WTC11 (cell line): ENCODE results near the gene KIF11.

Source experiments
- ELF4 ChIP-seq: sonication (generic); formaldehyde crosslinking; IDR thresholded peaks from 2 replicates; pipeline ENCODE4 v1.8.1; 2022; ENCODE audit warnings: low read depth, mild to moderate bottlenecking, moderate library complexity, missing genetic modification reagents
- NR1H2 ChIP-seq: sonication (generic); formaldehyde crosslinking; IDR thresholded peaks from 2 replicates; pipeline ENCODE4 v1.9.0; 2021; ENCODE audit warnings: mild to moderate bottlenecking, moderate library complexity, missing genetic modification reagents
- TF ChIP-seq, protein P1 (sequence below): fragments of 200-600 bp; IDR thresholded peaks from 2 replicates; pipeline ENCODE4 v1.8.0; 2022; ENCODE audit warnings: antibody characterized with exemption
- TF ChIP-seq, protein P2 (sequence below): sonication (generic); formaldehyde crosslinking; IDR thresholded peaks from 2 replicates; pipeline ENCODE4 v1.8.1; 2022; ENCODE audit warnings: missing genetic modification reagents, borderline replicate concordance
- TF ChIP-seq, protein P3 (sequence below): sonication (generic); formaldehyde crosslinking; IDR thresholded peaks from 2 replicates; pipeline ENCODE4 v1.8.1; 2023; ENCODE audit warnings: mild to moderate bottlenecking, missing genetic modification reagents, moderate library complexity
- TF ChIP-seq, protein P4 (sequence below): sonication (generic); formaldehyde crosslinking; IDR thresholded peaks from 2 replicates; pipeline ENCODE4 v1.8.0; 2022; ENCODE audit warnings: missing genetic modification reagents
- TF ChIP-seq, protein P5 (sequence below): sonication (generic); formaldehyde crosslinking; IDR thresholded peaks from 2 replicates; pipeline ENCODE4 v1.8.0; 2023; ENCODE audit warnings: mild to moderate bottlenecking, missing genetic modification reagents

DNA sequence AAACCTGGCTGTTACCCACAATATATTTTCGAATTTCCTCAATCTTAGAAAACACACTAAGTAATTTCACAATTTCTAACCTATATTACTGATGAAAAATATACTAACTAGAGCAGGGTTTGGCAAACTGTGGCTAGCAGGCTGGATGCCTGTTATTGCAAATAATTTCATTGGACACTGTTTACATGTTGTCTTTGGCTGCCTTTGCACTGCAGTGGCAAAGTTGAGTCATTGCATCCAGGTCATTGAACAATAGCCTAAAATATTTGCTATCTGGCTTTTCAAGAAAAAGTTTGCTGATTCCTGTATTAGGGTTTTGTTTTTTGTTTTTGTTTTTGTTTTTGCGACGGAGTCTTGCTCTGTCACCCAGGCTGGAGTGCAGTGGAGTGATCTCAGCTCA is 47.2 kb downstream of the KIF11 start:
- TF ChIP-seq, protein P1, sequence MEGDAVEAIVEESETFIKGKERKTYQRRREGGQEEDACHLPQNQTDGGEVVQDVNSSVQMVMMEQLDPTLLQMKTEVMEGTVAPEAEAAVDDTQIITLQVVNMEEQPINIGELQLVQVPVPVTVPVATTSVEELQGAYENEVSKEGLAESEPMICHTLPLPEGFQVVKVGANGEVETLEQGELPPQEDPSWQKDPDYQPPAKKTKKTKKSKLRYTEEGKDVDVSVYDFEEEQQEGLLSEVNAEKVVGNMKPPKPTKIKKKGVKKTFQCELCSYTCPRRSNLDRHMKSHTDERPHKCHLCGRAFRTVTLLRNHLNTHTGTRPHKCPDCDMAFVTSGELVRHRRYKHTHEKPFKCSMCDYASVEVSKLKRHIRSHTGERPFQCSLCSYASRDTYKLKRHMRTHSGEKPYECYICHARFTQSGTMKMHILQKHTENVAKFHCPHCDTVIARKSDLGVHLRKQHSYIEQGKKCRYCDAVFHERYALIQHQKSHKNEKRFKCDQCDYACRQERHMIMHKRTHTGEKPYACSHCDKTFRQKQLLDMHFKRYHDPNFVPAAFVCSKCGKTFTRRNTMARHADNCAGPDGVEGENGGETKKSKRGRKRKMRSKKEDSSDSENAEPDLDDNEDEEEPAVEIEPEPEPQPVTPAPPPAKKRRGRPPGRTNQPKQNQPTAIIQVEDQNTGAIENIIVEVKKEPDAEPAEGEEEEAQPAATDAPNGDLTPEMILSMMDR, result no peak
- TF ChIP-seq, protein P2, sequence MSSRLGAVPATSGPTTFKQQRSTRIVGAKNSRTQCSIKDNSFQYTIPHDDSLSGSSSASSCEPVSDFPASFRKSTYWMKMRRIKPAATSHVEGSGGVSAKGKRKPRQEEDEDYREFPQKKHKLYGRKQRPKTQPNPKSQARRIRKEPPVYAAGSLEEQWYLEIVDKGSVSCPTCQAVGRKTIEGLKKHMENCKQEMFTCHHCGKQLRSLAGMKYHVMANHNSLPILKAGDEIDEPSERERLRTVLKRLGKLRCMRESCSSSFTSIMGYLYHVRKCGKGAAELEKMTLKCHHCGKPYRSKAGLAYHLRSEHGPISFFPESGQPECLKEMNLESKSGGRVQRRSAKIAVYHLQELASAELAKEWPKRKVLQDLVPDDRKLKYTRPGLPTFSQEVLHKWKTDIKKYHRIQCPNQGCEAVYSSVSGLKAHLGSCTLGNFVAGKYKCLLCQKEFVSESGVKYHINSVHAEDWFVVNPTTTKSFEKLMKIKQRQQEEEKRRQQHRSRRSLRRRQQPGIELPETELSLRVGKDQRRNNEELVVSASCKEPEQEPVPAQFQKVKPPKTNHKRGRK (CRISPR knock-in tag), result no peak
- no peak for TF ChIP-seq NR1H2 (CRISPR knock-in tag)
- TF ChIP-seq, protein P3, sequence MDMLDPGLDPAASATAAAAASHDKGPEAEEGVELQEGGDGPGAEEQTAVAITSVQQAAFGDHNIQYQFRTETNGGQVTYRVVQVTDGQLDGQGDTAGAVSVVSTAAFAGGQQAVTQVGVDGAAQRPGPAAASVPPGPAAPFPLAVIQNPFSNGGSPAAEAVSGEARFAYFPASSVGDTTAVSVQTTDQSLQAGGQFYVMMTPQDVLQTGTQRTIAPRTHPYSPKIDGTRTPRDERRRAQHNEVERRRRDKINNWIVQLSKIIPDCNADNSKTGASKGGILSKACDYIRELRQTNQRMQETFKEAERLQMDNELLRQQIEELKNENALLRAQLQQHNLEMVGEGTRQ (CRISPR knock-in tag), result no peak
- no peak for TF ChIP-seq ELF4 (CRISPR knock-in tag)
- TF ChIP-seq, protein P4, sequence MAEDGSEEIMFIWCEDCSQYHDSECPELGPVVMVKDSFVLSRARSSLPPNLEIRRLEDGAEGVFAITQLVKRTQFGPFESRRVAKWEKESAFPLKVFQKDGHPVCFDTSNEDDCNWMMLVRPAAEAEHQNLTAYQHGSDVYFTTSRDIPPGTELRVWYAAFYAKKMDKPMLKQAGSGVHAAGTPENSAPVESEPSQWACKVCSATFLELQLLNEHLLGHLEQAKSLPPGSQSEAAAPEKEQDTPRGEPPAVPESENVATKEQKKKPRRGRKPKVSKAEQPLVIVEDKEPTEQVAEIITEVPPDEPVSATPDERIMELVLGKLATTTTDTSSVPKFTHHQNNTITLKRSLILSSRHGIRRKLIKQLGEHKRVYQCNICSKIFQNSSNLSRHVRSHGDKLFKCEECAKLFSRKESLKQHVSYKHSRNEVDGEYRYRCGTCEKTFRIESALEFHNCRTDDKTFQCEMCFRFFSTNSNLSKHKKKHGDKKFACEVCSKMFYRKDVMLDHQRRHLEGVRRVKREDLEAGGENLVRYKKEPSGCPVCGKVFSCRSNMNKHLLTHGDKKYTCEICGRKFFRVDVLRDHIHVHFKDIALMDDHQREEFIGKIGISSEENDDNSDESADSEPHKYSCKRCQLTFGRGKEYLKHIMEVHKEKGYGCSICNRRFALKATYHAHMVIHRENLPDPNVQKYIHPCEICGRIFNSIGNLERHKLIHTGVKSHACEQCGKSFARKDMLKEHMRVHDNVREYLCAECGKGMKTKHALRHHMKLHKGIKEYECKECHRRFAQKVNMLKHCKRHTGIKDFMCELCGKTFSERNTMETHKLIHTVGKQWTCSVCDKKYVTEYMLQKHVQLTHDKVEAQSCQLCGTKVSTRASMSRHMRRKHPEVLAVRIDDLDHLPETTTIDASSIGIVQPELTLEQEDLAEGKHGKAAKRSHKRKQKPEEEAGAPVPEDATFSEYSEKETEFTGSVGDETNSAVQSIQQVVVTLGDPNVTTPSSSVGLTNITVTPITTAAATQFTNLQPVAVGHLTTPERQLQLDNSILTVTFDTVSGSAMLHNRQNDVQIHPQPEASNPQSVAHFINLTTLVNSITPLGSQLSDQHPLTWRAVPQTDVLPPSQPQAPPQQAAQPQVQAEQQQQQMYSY (CRISPR knock-in tag), result no peak
- TF ChIP-seq, protein P5, sequence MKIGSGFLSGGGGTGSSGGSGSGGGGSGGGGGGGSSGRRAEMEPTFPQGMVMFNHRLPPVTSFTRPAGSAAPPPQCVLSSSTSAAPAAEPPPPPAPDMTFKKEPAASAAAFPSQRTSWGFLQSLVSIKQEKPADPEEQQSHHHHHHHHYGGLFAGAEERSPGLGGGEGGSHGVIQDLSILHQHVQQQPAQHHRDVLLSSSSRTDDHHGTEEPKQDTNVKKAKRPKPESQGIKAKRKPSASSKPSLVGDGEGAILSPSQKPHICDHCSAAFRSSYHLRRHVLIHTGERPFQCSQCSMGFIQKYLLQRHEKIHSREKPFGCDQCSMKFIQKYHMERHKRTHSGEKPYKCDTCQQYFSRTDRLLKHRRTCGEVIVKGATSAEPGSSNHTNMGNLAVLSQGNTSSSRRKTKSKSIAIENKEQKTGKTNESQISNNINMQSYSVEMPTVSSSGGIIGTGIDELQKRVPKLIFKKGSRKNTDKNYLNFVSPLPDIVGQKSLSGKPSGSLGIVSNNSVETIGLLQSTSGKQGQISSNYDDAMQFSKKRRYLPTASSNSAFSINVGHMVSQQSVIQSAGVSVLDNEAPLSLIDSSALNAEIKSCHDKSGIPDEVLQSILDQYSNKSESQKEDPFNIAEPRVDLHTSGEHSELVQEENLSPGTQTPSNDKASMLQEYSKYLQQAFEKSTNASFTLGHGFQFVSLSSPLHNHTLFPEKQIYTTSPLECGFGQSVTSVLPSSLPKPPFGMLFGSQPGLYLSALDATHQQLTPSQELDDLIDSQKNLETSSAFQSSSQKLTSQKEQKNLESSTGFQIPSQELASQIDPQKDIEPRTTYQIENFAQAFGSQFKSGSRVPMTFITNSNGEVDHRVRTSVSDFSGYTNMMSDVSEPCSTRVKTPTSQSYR (CRISPR knock-in tag), result no peak
